Globus pallidus (tissue), 1 donor: ENCODE data around the gene PTPN14.
A peak's percentile ranks its signal among the peaks of the same experiment; 100 is the strongest.

Source experiments
- DNase-seq: peaks from one replicate; pipeline ENCODE4 v3.0.0-alpha.2; 2015; ENCODE audit warnings: low spot score

Gene PTPN14

DNA sequence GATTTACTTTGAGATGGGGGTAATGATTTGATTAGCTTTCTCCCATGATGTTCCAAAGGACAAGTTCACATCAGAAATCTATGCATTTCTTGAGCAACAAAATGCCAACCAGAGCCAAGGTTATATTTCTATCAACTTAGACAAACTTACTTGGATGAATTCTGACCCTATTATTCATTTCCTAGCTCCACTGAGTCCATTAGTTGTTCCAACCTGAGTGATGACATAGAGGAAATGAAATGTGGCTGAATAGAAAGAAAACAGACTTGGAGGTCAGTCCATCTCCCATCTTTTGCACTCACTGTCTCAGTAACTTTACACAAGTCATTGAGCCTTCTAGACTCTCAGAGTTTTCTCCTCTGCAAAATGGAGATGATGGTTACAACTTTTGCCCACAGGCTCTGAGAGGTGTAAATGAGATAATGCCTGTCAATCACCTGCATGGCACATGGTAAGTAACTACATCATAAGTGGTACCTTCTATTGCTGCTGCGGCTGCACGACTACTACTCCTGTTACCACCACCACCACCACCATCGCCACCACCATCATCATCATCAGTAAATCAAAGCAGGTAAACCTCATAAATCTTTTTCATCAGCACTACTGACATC lies 98.2 kb downstream of the PTPN14 start:
- DNase-seq, result no peak

DNA sequence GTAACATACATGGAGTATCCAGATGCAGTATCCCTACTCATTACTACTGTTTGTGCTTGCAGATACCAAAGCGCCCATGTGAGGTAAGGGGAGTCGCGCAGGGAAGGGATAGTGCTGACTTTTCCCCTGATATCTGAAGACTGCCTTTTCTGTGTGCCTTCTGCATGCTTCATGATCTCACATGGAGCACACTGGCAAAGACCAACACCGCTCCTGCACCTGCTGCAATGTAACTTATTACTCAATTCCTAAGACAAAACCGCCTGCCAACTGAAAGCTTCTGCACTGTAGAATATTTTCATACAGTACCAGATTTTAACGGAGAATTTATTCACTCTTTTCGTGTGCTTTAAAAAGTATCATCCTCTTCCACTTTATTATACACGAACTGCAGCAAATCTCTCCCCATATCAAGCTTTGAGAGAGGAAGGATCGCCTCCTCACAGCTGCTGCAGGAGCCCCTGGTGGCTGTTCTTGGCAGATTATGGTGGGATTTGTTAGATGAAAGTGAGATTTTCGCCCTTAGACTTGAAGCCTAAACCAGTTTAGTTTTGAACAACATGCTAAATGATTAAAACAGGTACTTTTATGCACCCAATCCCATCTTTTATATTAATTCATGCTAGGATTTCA lies 99.1 kb downstream of the PTPN14 start:
- DNase-seq, result no peak

DNA sequence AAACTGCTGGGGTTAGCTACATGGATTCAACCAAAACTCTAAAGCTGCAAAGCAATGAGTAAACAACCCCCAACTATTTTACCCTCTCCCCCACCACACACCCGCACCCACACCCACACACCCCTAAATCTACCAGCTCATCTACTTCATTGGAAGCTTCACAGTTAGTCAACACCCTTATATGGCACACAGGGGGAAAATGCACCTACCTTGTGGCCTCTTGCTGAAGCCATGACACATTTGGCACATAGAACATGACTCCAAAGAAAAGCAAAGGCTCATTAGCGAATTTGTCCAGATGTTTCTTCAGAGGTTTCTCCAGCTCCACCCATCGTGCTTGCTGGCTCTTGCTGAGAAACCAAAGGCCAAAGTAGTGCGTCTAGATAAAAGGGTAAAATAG lies 99.8 kb downstream of the PTPN14 start:
- DNase-seq, result no peak

- DNase-seq, result no peak
These were observed 102.0 kb downstream of the PTPN14 start for GRCh38 chr1:214449371-214449770.

GRCh38 chr1:214448536-214448935 lies 102.9 kb downstream of the PTPN14 start:
- no peak for DNase-seq

- no peak for DNase-seq
These were observed 103.9 kb downstream of the PTPN14 start for GRCh38 chr1:214447557-214447871.

DNA sequence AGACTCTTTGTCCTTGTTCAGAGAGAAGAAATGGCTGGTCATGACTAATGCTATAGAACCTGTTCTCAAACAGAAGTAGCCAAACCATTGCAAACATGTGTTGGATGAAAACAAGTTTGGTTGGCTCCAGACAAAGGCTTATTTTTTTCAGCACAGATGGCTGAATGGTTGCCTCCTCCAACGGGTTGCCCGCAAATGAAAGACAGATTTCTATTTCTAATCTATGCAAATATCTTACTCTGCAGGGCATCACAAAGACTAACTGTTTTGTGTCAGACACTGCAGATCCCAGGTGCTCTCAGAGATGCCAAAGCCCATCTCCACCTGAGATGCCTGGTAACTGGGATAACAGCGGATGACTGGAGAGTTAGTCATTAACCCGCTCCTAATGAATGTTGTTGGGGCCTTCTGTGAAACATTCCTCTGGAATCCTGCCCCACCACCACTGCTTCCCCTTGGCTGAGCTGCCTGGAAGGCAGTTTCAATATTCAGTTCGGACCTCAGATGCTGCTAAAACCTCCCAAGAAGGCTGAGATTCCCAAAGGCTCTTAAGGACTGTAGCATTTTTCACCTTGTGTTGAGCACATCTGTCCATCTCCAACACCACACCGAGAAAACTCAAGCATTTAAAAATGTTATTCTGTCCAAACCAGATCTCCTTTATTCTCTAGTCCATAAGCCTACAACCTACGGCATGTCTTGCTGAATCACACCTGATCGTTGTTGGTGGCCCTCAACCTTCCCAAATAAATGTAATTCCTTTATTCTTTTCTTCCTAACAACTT lies 104.4 kb downstream of the PTPN14 start:
- DNase-seq, result peak; percentile 52

GRCh38 chr1:214445831-214446614 lies 105.4 kb downstream of the PTPN14 start:
- DNase-seq, result no peak

GRCh38 chr1:214445199-214445598 lies 106.2 kb downstream of the PTPN14 start:
- DNase-seq, result no peak

DNA sequence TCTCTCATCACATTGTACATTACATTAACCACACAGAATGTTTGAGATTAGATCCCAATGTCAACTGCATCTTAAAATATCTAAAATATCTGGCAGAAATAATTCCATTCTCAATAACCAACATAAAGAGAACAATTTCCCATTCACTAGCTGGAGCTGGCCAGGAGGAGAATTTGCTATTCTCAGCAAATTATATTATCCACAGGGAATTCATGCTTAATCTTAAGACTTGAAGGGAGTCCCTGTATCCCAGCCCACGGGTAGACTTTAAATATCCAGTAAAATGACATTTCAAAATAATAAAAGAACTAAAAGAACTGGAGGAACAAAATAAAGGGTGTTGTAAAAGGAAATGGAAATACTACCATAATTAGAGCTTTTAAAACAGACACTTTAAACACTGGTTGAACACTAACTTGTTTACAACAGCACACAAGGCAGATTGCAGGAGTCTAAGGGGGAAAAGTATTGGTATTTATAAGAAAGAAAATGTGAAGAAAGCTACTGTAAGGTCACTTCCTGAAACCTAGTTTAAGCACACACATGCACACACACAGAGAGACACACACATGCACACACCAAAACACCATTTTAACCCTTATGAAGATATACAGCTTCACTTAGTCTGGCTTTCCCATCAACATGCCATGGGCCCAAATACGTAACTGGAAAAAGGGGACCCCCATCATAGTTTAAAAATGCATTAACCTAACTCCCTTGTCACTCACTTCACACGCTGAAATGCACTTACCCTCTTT lies 107.0 kb downstream of the PTPN14 start:
- DNase-seq, result no peak

GRCh38 chr1:214441119-214441518 lies 110.3 kb downstream of the PTPN14 start:
- DNase-seq, result no peak

GRCh38 chr1:214440219-214440965 lies 111.0 kb downstream of the PTPN14 start:
- DNase-seq, result no peak

- no peak for DNase-seq
These were observed 111.9 kb downstream of the PTPN14 start for GRCh38 chr1:214439352-214440119.

DNA sequence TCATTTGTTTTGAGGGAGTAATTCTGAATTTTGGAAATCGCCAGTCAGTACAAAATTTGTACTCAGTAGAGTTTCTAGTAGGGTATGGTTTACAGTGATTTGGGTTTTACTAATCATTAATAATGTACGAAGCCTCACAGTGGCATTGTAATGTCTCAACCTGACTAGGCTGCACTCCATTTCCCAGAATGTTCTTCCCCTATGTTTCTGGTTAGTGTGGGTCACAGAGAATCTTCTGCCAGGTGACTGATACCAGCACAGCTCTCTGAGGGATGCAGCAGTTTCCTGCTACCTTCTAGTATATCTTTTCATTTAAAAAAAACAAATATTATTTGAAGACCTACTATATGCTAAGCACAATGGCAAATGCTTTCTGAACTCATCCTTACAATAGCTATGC lies 112.9 kb downstream of the PTPN14 start:
- no peak for DNase-seq

GRCh38 chr1:214438075-214438474 lies 113.3 kb downstream of the PTPN14 start:
- DNase-seq, result no peak

- DNase-seq, result no peak
These were observed 115.5 kb downstream of the PTPN14 start for GRCh38 chr1:214435867-214436266.

DNA sequence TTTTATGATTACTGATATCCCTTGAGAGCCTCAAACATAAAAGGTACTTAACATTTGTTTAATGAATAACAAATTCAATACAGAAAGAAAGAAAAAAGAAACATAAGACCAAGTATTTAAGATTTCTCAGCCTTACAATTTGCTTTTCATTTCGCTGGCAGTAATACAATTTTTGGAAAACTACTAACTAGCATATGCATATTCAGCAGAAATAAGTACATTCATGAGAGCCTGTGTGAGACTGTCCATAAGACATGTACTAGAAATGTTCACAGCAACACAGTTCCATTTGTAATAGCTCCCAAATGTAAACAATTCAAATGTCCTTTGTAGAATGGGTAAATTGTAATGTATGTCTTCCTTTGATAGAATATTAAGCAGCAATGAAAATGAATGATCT lies 119.2 kb downstream of the PTPN14 start:
- no peak for DNase-seq

GRCh38 chr1:214429951-214430770 lies 121.2 kb downstream of the PTPN14 start:
- no peak for DNase-seq

DNA sequence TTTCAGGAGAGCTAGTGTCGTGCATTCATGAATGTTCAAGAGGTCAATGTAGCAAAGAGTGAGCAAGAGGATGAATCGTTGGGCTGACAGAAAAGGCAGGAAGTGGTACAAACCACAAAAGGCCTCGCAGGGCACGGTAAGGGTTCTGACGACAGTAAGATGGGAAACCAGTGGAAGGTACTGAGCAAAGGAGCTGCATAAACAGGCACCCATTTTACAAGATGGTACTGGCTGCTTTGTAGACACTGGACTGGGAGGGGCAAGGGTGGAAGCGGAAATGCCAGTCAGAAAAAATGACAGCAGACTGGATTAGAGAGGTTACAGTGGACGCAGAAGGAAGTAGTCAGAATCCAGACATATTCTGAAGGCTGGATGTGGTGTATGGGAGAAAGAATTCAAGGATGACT lies 123.5 kb downstream of the PTPN14 start:
- no peak for DNase-seq

GRCh38 chr1:214426426-214426812 lies 125.0 kb downstream of the PTPN14 start:
- no peak for DNase-seq
